HG02588 (cell line): ENCODE measurements around the gene ACACB.

Experiments
- ATAC-seq: cut with Tn5 transposase; IDR thresholded peaks from one replicate; pipeline ENCODE4 v1.9.1; 2021; ENCODE audit warnings: mild to moderate bottlenecking, moderate library complexity; ENCODE audit not compliant: unreplicated experiment

Gene ACACB

GRCh38 chr12:109203480-109203879, 87.1 kb downstream of the ACACB start:
- ATAC-seq, result no peak

GRCh38 chr12:109209082-109209481, 92.7 kb downstream of the ACACB start:
- ATAC-seq, result no peak

- no peak for ATAC-seq
Observed at GRCh38 chr12:109212460-109213115, 96.2 kb downstream of the ACACB start.

- no peak for ATAC-seq
Observed at GRCh38 chr12:109214131-109214530, 97.7 kb downstream of the ACACB start.

- ATAC-seq, result no peak
Observed at GRCh38 chr12:109218996-109219395, 102.6 kb downstream of the ACACB start.

- no peak for ATAC-seq
Observed at GRCh38 chr12:109219938-109220337, 103.6 kb downstream of the ACACB start.

GRCh38 chr12:109221277-109221931, 105.0 kb downstream of the ACACB start:
- no peak for ATAC-seq

GRCh38 chr12:109222062-109222461, 105.7 kb downstream of the ACACB start:
- no peak for ATAC-seq

- no peak for ATAC-seq
Observed at GRCh38 chr12:109222496-109222895, 106.1 kb downstream of the ACACB start.

GRCh38 chr12:109223211-109223610, 106.8 kb downstream of the ACACB start:
- no peak for ATAC-seq

- ATAC-seq, result no peak
Observed at GRCh38 chr12:109223868-109224267, 107.5 kb downstream of the ACACB start.

GRCh38 chr12:109228664-109229063, 112.3 kb downstream of the ACACB start:
- no peak for ATAC-seq

- ATAC-seq, result no peak
Observed at GRCh38 chr12:109230193-109230592, 113.8 kb downstream of the ACACB start.

GRCh38 chr12:109232731-109233130, 116.3 kb downstream of the ACACB start:
- ATAC-seq, result no peak

- no peak for ATAC-seq
Observed at GRCh38 chr12:109234012-109234411, 117.6 kb downstream of the ACACB start.

GRCh38 chr12:109236257-109236656, 119.9 kb downstream of the ACACB start:
- ATAC-seq, result no peak

- ATAC-seq, result no peak
Observed at GRCh38 chr12:109239179-109239578, 122.8 kb downstream of the ACACB start.

GRCh38 chr12:109239691-109240090, 123.3 kb downstream of the ACACB start:
- no peak for ATAC-seq

GRCh38 chr12:109240365-109240764, 124.0 kb downstream of the ACACB start:
- no peak for ATAC-seq

- ATAC-seq, result no peak
Observed at GRCh38 chr12:109241936-109242335, 125.5 kb downstream of the ACACB start.

GRCh38 chr12:109244073-109244472, 127.7 kb downstream of the ACACB start:
- no peak for ATAC-seq

GRCh38 chr12:109246221-109246620, 129.8 kb downstream of the ACACB start:
- no peak for ATAC-seq
